ENCODE measurements around the gene FSIP1. TPM values are rescaled to one million over a fixed set of nuclear protein-coding genes. Genes with fewer than 3 reads are reported as not detected.

FSIP1 gene
- total RNA-seq, 5 donors from 2014 or later (not counting 1 experiment from before 2014, with no cell fraction given) = 0.30 to 1.0 (median 0.43) TPM

DNA sequence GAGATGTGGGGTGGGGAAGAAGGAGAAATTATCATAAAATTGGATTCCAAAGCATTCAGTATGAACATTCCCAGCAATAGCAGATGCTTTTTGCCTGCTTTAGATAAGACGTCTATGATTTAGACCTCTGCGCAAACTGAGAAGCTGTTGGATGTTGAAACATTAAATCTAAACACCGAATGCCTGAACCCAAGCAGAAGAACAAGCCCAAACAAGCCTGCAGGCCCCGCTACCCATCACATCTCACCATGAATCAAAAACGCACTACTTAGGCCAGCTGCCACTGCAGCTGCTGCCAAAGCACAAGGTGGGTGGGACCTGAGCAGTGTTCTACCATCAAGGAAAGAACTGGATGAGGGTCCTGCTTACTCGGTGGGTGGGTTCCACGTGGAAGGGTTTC lies 226.2 kb downstream of the FSIP1 start:
- Mint-ChIP-seq H3K36me3 (no peaks in the 10 kb centered on the region), H3K27me3 (peaks cover 0 to 3% of the 10 kb centered on the region in 2 donors), H3K4me1 (no peaks in the 10 kb centered on the region), H3K9me3 (no peaks in the 10 kb centered on the region), H3K27ac (no peak overlapping the region), H3K4me3 (no peak overlapping the region)
- H3K27ac ChIP-seq (ENCODE audit: low read length) = no peak overlapping the region
- WGBS (ENCODE audit: insufficient coverage) = 63% methylated on average over 3 of the region's 7 CpGs
- no peak for DNase-seq
- CTCF ChIA-PET = no interaction called here
- POLR2A ChIA-PET = no interaction called here
- ATAC-seq (replicated peaks in 1 of 4) = no peak
- H3K4me1 ChIP-seq (ENCODE audit: control insufficient read depth in 1 of 2, extremely low read depth in 1 of 2, insufficient read depth in 2 of 2, low read length in 2 of 2) = no peaks in the 10 kb centered on the region
- H3K27me3 ChIP-seq (replicated peaks in 1 of 2; ENCODE audit: control insufficient read depth in 2 of 2, extremely low read depth in 1 of 2, insufficient read depth in 2 of 2, low read length in 1 of 2) = no peaks in the 10 kb centered on the region
- H3K36me3 ChIP-seq (ENCODE audit: control insufficient read depth in 2 of 2, extremely low read depth in 1 of 2, insufficient read depth in 1 of 2, low read length in 1 of 2) = no peaks in the 10 kb centered on the region
- H3K9me3 ChIP-seq = no peaks in the 10 kb centered on the region
- H3K4me3 ChIP-seq (ENCODE audit: control insufficient read depth in 1 of 2, extremely low read depth in 1 of 2, low read length in 1 of 2) = no peak overlapping the region

DNA sequence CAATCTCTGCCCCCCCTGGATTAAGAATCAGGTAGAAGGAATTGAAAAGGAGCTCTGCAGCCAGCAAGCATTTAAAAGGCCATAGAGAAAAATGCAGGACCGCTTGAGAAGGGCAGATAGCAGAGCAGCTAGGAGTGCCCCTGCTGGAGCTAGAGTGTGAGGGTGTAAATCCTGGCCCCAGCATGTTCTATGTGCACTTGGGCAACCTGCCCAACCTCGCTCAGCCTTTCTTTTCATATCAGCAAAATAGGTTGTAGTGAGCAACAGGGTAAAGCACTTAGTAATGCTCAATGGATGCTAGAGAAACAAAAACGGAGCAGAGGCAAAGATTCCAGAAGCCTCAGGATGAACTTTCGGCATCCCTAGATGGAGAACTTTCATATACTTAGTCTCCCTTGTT lies 226.8 kb downstream of the FSIP1 start:
- Mint-ChIP-seq H3K27me3 (peaks cover 0 to 5% of the 10 kb centered on the region in 2 donors), H3K4me1 (no peaks in the 10 kb centered on the region), H3K9me3 (no peaks in the 10 kb centered on the region), H3K36me3 (no peaks in the 10 kb centered on the region), H3K4me3 (no peak overlapping the region), H3K27ac (no peak overlapping the region)
- ChIA-PET CTCF (no interaction called here), POLR2A (no interaction called here)
- no peaks in the 10 kb centered on the region for H3K27me3 ChIP-seq (replicated peaks in 1 of 2; ENCODE audit: control insufficient read depth in 2 of 2, extremely low read depth in 1 of 2, insufficient read depth in 2 of 2, low read length in 1 of 2)
- H3K36me3 ChIP-seq (ENCODE audit: control insufficient read depth in 2 of 2, extremely low read depth in 1 of 2, insufficient read depth in 1 of 2, low read length in 1 of 2) = no peaks in the 10 kb centered on the region
- no peak overlapping the region for H3K4me3 ChIP-seq (ENCODE audit: control insufficient read depth in 1 of 2, extremely low read depth in 1 of 2, low read length in 1 of 2)
- WGBS (ENCODE audit: insufficient coverage) = 80% methylated on average over 2 of the region's 4 CpGs
- H3K27ac ChIP-seq (ENCODE audit: low read length) = no peak overlapping the region
- no peaks in the 10 kb centered on the region for H3K9me3 ChIP-seq
- no peak for DNase-seq
- H3K4me1 ChIP-seq (ENCODE audit: control insufficient read depth in 1 of 2, extremely low read depth in 1 of 2, insufficient read depth in 2 of 2, low read length in 2 of 2) = no peaks in the 10 kb centered on the region
- ATAC-seq (replicated peaks in 1 of 4) = no peak

DNA sequence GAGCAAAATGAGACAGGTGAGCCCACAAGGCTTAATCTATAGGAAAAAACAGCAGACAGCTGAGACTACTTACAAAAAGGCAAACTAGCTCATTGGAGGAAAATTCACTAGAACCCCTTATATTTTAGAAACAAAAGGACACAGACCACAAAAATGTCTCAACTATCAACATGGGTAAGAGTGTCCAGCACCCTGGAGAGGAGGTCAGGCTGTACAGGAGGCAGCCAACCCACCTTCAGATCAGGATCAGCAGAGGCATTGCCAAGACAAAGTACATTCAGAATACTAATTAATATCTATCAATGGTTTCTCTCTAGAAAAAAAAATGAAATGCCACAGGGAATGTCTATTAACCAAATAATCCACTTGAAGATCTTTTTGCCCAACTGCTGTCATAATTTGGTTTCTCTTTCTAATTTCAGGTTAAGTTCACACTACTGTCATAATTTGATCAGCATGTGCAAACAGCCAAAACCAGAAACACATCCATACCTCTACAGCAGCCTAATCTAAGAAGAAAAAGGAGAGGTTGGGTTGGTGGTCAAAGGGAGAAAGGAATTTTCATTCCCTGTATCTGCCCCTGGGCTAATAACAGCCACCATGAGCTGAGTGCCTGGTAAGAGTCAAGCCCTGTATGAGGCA lies 227.8 kb downstream of the FSIP1 start:
- ChIA-PET POLR2A (no interaction called here), CTCF (no interaction called here)
- peaks cover 0 to 5% of the 10 kb centered on the region in 2 donors for H3K27me3 Mint-ChIP-seq
- no peak overlapping the region for H3K27ac Mint-ChIP-seq
- H3K36me3 Mint-ChIP-seq = no peaks in the 10 kb centered on the region
- no peaks in the 10 kb centered on the region for H3K4me1 Mint-ChIP-seq
- no peaks in the 10 kb centered on the region for H3K9me3 Mint-ChIP-seq
- Histone ChIP-seq H3K4me1 (ENCODE audit: control insufficient read depth in 1 of 2, extremely low read depth in 1 of 2, insufficient read depth in 2 of 2, low read length in 2 of 2) (no peaks in the 10 kb centered on the region), H3K27ac (ENCODE audit: low read length) (no peak overlapping the region), H3K36me3 (ENCODE audit: control insufficient read depth in 2 of 2, extremely low read depth in 1 of 2, insufficient read depth in 1 of 2, low read length in 1 of 2) (no peaks in the 10 kb centered on the region), H3K4me3 (ENCODE audit: control insufficient read depth in 1 of 2, extremely low read depth in 1 of 2, low read length in 1 of 2) (no peak overlapping the region), H3K27me3 (replicated peaks in 1 of 2; ENCODE audit: control insufficient read depth in 2 of 2, extremely low read depth in 1 of 2, insufficient read depth in 2 of 2, low read length in 1 of 2) (no peaks in the 10 kb centered on the region), H3K9me3 (no peaks in the 10 kb centered on the region)
- ATAC-seq (replicated peaks in 1 of 4) = no peak
- no peak overlapping the region for H3K4me3 Mint-ChIP-seq
- no peak for DNase-seq

DNA sequence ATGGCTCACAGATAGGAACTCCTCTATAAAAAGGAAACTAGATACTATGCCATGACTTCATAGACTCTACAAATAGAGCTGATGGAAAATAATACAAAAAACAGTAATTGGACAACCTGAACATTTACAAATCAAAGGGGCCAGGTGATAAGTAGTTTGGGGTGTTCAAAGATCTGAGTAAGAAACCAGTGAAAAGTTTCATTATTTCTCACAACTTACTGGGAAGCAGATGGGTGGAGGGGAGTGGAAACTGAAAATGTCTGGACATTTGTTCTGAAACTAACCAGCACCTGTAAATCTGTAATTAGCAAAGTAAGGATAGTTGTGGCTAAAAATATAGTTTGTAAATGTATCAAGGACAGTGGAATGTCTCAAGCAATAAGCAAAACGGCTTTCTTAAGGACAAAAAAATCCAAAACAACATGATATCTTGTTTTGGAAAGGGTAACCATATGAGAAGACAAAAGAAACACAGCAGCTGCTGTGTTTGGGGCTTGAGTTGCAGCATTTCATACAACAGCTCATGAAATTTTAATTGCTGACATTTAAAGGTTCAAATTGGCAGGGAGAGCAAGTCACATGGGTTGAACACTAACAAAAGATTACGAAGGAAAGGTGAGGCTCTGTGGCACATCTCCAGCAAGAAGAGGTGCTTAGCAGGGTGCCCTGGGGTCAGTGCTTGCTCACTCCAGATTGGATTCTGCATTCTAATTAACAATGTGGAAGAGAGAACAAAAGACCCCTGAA lies 228.5 kb downstream of the FSIP1 start:
- WGBS (ENCODE audit: insufficient coverage) = 71% methylated on average over 1 of the region's 2 CpGs
- POLR2A ChIA-PET = no interaction called here
- peaks cover 0 to 5% of the 10 kb centered on the region in 2 donors for H3K27me3 Mint-ChIP-seq

DNA sequence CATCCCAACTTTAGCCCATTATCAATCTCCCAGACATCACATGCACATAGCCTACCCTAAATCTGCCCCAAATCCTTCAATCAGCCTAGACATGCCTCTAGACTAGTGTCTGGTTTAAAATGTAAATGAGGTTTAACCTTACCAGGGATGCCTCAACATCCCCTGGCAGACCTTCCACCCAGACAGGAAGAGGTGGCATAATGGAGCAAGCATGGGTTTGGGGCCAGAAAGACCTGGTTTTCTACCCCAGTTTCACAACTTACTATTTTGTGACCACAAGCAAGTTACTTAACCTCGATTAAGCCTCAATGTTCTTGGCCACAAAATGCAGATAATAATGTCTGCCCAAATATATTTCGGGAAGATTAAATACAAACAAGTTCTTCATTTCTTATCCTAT lies 230.1 kb downstream of the FSIP1 start:
- CTCF ChIA-PET = no interaction called here
- no CpG with 5 or more reads among the region's 2 CpGs for WGBS (ENCODE audit: insufficient coverage)
- Mint-ChIP-seq H3K4me3 (no peak overlapping the region), H3K4me1 (no peaks in the 10 kb centered on the region), H3K27ac (no peak overlapping the region), H3K9me3 (no peaks in the 10 kb centered on the region), H3K36me3 (no peaks in the 10 kb centered on the region), H3K27me3 (peaks cover 0 to 5% of the 10 kb centered on the region in 2 donors)
- Histone ChIP-seq H3K4me1 (ENCODE audit: control insufficient read depth in 1 of 2, extremely low read depth in 1 of 2, insufficient read depth in 2 of 2, low read length in 2 of 2) (no peaks in the 10 kb centered on the region), H3K9me3 (no peaks in the 10 kb centered on the region), H3K36me3 (ENCODE audit: control insufficient read depth in 2 of 2, extremely low read depth in 1 of 2, insufficient read depth in 1 of 2, low read length in 1 of 2) (no peaks in the 10 kb centered on the region), H3K27me3 (replicated peaks in 1 of 2; ENCODE audit: control insufficient read depth in 2 of 2, extremely low read depth in 1 of 2, insufficient read depth in 2 of 2, low read length in 1 of 2) (no peaks in the 10 kb centered on the region), H3K27ac (ENCODE audit: low read length) (no peak overlapping the region), H3K4me3 (ENCODE audit: control insufficient read depth in 1 of 2, extremely low read depth in 1 of 2, low read length in 1 of 2) (no peak overlapping the region)
- POLR2A ChIA-PET = no interaction called here
- no peak for ATAC-seq (replicated peaks in 1 of 4)
- no peak for DNase-seq

More for the DNA sequence above, 228.5 kb downstream of the FSIP1 start:
- no peaks in the 10 kb centered on the region for H3K4me1 Mint-ChIP-seq
- no peaks in the 10 kb centered on the region for H3K36me3 ChIP-seq (ENCODE audit: control insufficient read depth in 2 of 2, extremely low read depth in 1 of 2, insufficient read depth in 1 of 2, low read length in 1 of 2)
- no peak overlapping the region for H3K27ac ChIP-seq (ENCODE audit: low read length)
- H3K27ac Mint-ChIP-seq = no peak overlapping the region
- no peak overlapping the region for H3K4me3 ChIP-seq (ENCODE audit: control insufficient read depth in 1 of 2, extremely low read depth in 1 of 2, low read length in 1 of 2)
- H3K4me3 Mint-ChIP-seq = no peak overlapping the region
- no peaks in the 10 kb centered on the region for H3K9me3 Mint-ChIP-seq
- no peaks in the 10 kb centered on the region for H3K9me3 ChIP-seq
- DNase-seq (no peak), ATAC-seq (replicated peaks in 1 of 4) (no peak)
- H3K4me1 ChIP-seq (ENCODE audit: control insufficient read depth in 1 of 2, extremely low read depth in 1 of 2, insufficient read depth in 2 of 2, low read length in 2 of 2) = no peaks in the 10 kb centered on the region
- H3K36me3 Mint-ChIP-seq = no peaks in the 10 kb centered on the region
- H3K27me3 ChIP-seq (replicated peaks in 1 of 2; ENCODE audit: control insufficient read depth in 2 of 2, extremely low read depth in 1 of 2, insufficient read depth in 2 of 2, low read length in 1 of 2) = no peaks in the 10 kb centered on the region
- CTCF ChIA-PET = no interaction called here

DNA sequence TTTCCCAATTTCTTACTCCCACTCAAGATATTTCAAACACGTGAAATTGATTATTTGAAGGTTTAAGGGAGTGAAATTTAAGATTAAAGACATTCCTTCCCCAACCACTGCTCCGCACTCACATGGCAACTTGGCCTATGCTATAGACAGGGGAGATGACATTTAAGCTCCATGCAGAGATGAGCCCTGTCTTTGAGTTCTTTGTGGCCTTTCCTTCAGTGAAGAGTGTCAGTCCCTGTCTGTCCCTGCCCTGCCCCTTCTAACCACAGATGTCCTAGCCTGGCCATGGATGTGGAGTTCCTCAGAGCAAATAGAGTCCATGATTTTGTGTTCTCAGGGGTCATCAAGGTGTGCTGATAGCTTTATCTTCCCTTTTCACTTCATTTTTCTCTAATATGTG lies 231.2 kb downstream of the FSIP1 start:
- H3K27me3 Mint-ChIP-seq = peaks cover 0 to 8% of the 10 kb centered on the region in 2 donors
- H3K4me3 Mint-ChIP-seq = no peak overlapping the region
- Histone ChIP-seq H3K27ac (ENCODE audit: low read length) (no peak overlapping the region), H3K36me3 (ENCODE audit: control insufficient read depth in 2 of 2, extremely low read depth in 1 of 2, insufficient read depth in 1 of 2, low read length in 1 of 2) (no peaks in the 10 kb centered on the region), H3K4me3 (ENCODE audit: control insufficient read depth in 1 of 2, extremely low read depth in 1 of 2, low read length in 1 of 2) (no peak overlapping the region), H3K4me1 (ENCODE audit: control insufficient read depth in 1 of 2, extremely low read depth in 1 of 2, insufficient read depth in 2 of 2, low read length in 2 of 2) (no peaks in the 10 kb centered on the region), H3K27me3 (replicated peaks in 1 of 2; ENCODE audit: control insufficient read depth in 2 of 2, extremely low read depth in 1 of 2, insufficient read depth in 2 of 2, low read length in 1 of 2) (no peaks in the 10 kb centered on the region), H3K9me3 (no peaks in the 10 kb centered on the region)
- H3K4me1 Mint-ChIP-seq = no peaks in the 10 kb centered on the region
- WGBS (ENCODE audit: insufficient coverage) = no CpG with 5 or more reads among the region's 2 CpGs
- POLR2A ChIA-PET = no interaction called here
- no peak for DNase-seq
- H3K36me3 Mint-ChIP-seq = no peaks in the 10 kb centered on the region
- no peaks in the 10 kb centered on the region for H3K9me3 Mint-ChIP-seq
- CTCF ChIA-PET = no interaction called here
- H3K27ac Mint-ChIP-seq = no peak overlapping the region
- ATAC-seq (replicated peaks in 1 of 4) = no peak

Data from T-cell (primary cell).